ENCODE measurements around the gene DPH5. TPM values are rescaled to one million over a fixed set of nuclear protein-coding genes. Genes with fewer than 3 reads are reported as not detected.
"Not testable (repeated sequence)": the region's sequence is repeated elsewhere in the genome, so short reads cannot be mapped to it uniquely, and the experiment has no call there.

The DPH5 gene
- total RNA-seq, 4 donors from 2014 or later: 12.5 to 18.1 (median 15.1) TPM

DNA sequence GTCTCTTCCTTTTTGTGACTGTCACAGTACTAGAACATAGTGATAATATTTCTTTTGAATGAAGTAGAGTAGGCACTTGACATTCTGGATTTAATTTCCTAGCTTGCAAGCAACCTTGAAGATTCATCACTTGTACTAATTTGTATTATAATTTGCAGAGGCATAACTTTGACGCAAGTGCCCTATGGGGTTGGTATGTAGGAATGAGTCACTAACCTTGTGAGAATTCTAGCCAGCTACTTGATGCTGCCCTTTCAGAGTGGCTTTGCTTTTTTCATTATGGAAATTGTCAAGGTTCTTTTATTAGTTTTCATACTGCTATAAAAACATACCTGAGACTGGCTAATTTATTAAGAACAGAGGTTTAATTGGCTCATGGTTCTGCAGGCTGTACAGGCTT lies 13.7 kb upstream of the DPH5 start:
- 63% methylated on average over 1 of the region's 1 CpG for WGBS
- intact Hi-C loops (cut with DNase I): no loop called here
- Histone ChIP-seq H3K4me1 (peaks cover 0 to 44% (median 31%) of the 10 kb centered on the region in 4 donors), H3K4me3 (no peak overlapping the region), H3K9me3 (peaks cover 0 to 11% (median 4%) of the 10 kb centered on the region in 4 donors), H3K36me3 (no peaks in the 10 kb centered on the region), H3K27me3 (no peaks in the 10 kb centered on the region), H3K27ac (replicated peaks in 1 of 4) (peak overlapping the region in 3 of 4 donors; percentile 24 to 46 (median 40))
- TF ChIP-seq POLR2A (IDR thresholded peaks at IDR 0.05; ENCODE audit: low read depth): no peak
- TF ChIP-seq EP300 (IDR thresholded peaks at IDR 0.05): no peak
- TF ChIP-seq, protein P1, sequence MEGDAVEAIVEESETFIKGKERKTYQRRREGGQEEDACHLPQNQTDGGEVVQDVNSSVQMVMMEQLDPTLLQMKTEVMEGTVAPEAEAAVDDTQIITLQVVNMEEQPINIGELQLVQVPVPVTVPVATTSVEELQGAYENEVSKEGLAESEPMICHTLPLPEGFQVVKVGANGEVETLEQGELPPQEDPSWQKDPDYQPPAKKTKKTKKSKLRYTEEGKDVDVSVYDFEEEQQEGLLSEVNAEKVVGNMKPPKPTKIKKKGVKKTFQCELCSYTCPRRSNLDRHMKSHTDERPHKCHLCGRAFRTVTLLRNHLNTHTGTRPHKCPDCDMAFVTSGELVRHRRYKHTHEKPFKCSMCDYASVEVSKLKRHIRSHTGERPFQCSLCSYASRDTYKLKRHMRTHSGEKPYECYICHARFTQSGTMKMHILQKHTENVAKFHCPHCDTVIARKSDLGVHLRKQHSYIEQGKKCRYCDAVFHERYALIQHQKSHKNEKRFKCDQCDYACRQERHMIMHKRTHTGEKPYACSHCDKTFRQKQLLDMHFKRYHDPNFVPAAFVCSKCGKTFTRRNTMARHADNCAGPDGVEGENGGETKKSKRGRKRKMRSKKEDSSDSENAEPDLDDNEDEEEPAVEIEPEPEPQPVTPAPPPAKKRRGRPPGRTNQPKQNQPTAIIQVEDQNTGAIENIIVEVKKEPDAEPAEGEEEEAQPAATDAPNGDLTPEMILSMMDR (IDR thresholded peaks at IDR 0.05): no peak
- TF ChIP-seq POLR2AphosphoS5 (IDR thresholded peaks at IDR 0.05): no peak
- DNase-seq (ENCODE audit: extremely low spot score): no peak

DNA sequence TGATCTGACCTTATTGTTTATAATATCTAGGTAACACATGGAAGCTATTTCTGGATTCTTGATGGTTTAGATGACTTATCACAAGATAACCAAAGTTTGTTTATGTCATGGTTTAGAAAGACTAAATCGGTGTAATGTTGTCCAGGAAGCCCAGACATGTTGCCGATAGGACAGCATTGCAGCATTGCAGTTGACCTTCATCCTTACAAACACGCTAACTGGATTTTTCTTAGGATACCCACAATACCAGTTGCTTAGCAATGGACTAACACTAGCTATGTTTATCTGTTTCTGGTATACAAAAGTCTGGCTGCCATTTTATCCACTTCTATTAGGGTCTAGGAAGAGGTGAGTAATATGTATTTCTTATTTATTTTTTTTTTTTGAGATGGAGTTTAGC lies 11.7 kb upstream of the DPH5 start:
- Histone ChIP-seq H3K9me3 (peaks cover 0 to 11% (median 4%) of the 10 kb centered on the region in 4 donors), H3K36me3 (no peaks in the 10 kb centered on the region), H3K27ac (replicated peaks in 1 of 4) (peak overlapping the region in 2 of 4 donors; percentile 14 to 40), H3K4me1 (peaks cover 0 to 35% (median 19%) of the 10 kb centered on the region in 4 donors), H3K4me3 (no peak overlapping the region), H3K27me3 (no peaks in the 10 kb centered on the region)
- no peak for DNase-seq (ENCODE audit: extremely low spot score)
- TF ChIP-seq EP300 (IDR thresholded peaks at IDR 0.05): no peak
- TF ChIP-seq, protein P1 (IDR thresholded peaks at IDR 0.05): no peak
- TF ChIP-seq POLR2A (IDR thresholded peaks at IDR 0.05; ENCODE audit: low read depth): no peak
- TF ChIP-seq POLR2AphosphoS5 (IDR thresholded peaks at IDR 0.05): no peak
- intact Hi-C loops (cut with DNase I): no loop called here
- WGBS: 42% methylated on average over 3 of the region's 3 CpGs

- Histone ChIP-seq H3K27ac (replicated peaks in 1 of 4) (no peak overlapping the region), H3K9me3 (no peaks in the 10 kb centered on the region), H3K36me3 (no peaks in the 10 kb centered on the region), H3K27me3 (no peaks in the 10 kb centered on the region), H3K4me3 (no peak overlapping the region), H3K4me1 (peaks cover 0 to 24% (median 9%) of the 10 kb centered on the region in 4 donors)
- TF ChIP-seq POLR2A (IDR thresholded peaks at IDR 0.05; ENCODE audit: low read depth) (no peak), POLR2AphosphoS5 (IDR thresholded peaks at IDR 0.05) (no peak), EP300 (IDR thresholded peaks at IDR 0.05) (no peak)
- TF ChIP-seq, protein P1 (IDR thresholded peaks at IDR 0.05): no peak
- 97% methylated on average over 2 of the region's 2 CpGs for WGBS
- intact Hi-C loops (cut with DNase I): no loop called here
- no peak for DNase-seq (ENCODE audit: extremely low spot score)
These were observed 7.4 kb upstream of the DPH5 start for GRCh38 chr1:101033017-101033416.

- DNase-seq (ENCODE audit: extremely low spot score); H3K4me3 ChIP-seq; H3K27me3 ChIP-seq; H3K27ac ChIP-seq (replicated peaks in 1 of 4); H3K36me3 ChIP-seq; intact Hi-C loops (cut with DNase I); H3K9me3 ChIP-seq: not testable (repeated sequence)
- 100% methylated on average over 2 of the region's 2 CpGs for WGBS
- H3K4me1 ChIP-seq: peaks cover 0 to 15% (median 5%) of the 10 kb centered on the region in 4 donors
These were observed 6.5 kb upstream of the DPH5 start for GRCh38 chr1:101032129-101032528.

GRCh38 chr1:101030881-101031280 lies 5.3 kb upstream of the DPH5 start:
- H3K36me3 ChIP-seq: no peaks in the 10 kb centered on the region
- H3K27ac ChIP-seq (replicated peaks in 1 of 4): no peak overlapping the region
- DNase-seq (ENCODE audit: extremely low spot score): no peak
- TF ChIP-seq, protein P1 (IDR thresholded peaks at IDR 0.05): no peak
- TF ChIP-seq POLR2AphosphoS5 (IDR thresholded peaks at IDR 0.05) (no peak), EP300 (IDR thresholded peaks at IDR 0.05) (no peak), POLR2A (IDR thresholded peaks at IDR 0.05; ENCODE audit: low read depth) (no peak)
- no peaks in the 10 kb centered on the region for H3K27me3 ChIP-seq
- no peaks in the 10 kb centered on the region for H3K9me3 ChIP-seq
- WGBS: 76% methylated on average over 4 of the region's 4 CpGs
- no peak overlapping the region for H3K4me3 ChIP-seq
- intact Hi-C loops (cut with DNase I): no loop called here
- H3K4me1 ChIP-seq: peaks cover 7 to 16% (median 7%) of the 10 kb centered on the region in 4 donors

All from esophagus muscularis mucosa (tissue), 4 donors.